GM18907 (cell line): ENCODE results near the gene CACNA1C.
"Not testable (repeated sequence)": the region's sequence is repeated elsewhere in the genome, so short reads cannot be mapped to it uniquely, and the experiment has no call there.

Experiments used
- ATAC-seq: cut with Tn5 transposase; IDR thresholded peaks from one replicate; pipeline ENCODE4 v1.9.1; 2021; ENCODE audit warnings: mild to moderate bottlenecking, moderate library complexity; ENCODE audit not compliant: unreplicated experiment

CACNA1C gene

DNA sequence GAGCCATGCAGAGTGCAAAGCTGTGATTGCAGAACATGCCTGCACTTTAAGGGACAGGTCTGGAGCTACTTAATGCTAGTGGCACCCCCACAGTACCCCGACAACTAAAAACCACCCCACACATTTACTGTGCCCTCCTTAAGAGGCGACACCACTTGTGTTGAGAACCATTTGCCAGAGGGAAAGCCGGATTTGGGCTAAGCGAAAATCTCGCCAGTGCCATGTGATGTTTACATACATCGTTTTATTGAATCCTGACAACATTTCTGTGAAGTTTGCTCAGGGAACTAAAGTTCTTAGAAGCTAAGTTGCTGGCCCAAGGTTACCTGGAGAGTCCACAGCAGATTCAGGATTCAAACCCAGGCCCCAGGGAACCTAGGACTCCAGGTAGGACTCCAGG, 623.0 kb downstream of the CACNA1C start:
- ATAC-seq: no peak

DNA sequence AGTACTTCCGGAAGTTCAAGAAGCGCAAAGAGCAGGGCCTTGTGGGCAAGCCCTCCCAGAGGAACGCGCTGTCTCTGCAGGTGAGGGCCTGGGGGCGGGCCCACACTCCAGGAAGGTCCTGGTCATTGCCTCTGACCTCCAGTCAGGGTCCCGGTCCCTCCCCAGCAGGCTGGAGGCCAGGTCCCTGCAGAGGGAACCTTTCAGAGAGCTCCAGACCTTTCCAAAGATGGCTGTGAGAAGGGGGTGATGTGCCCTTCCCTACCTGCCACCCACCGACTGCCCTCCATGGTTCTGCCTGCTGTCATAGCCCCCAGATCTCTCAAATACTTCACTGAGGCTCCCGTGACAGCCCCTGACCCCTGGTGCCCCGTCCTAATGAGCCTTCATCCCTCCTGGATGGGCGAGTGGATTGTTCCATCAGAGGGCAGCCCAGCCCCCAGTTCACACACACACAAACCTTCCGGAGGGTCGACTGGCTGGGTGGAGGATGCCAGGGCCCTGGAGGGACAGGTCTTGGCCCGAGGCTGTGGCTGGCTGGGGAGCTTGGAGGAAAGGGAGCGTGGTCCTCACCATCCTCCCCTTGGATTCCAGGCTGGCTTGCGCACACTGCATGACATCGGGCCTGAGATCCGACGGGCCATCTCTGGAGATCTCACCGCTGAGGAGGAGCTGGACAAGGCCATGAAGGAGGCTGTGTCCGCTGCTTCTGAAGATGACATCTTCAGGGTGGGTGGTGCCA, 624.5 kb downstream of the CACNA1C start:
- ATAC-seq: no peak

DNA sequence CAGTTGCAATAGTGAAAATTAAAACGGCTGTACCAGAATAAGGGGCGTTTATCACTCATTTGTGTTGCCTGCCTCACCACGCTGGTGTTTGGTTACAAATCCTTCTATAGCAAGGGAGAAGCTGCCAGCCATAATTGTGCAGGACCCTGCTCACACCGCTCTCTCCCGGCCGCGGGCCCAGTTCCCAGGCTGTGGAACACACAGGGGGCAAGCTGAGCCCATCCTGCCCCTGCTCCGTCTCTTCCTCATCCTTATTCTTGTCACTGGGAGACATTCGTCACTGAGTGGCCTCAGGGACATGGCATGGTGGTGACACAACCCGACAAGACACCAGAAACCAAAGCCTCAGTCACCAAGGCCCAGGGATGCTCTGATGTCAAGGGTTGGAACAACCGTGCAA, 625.6 kb downstream of the CACNA1C start:
- no peak for ATAC-seq

DNA sequence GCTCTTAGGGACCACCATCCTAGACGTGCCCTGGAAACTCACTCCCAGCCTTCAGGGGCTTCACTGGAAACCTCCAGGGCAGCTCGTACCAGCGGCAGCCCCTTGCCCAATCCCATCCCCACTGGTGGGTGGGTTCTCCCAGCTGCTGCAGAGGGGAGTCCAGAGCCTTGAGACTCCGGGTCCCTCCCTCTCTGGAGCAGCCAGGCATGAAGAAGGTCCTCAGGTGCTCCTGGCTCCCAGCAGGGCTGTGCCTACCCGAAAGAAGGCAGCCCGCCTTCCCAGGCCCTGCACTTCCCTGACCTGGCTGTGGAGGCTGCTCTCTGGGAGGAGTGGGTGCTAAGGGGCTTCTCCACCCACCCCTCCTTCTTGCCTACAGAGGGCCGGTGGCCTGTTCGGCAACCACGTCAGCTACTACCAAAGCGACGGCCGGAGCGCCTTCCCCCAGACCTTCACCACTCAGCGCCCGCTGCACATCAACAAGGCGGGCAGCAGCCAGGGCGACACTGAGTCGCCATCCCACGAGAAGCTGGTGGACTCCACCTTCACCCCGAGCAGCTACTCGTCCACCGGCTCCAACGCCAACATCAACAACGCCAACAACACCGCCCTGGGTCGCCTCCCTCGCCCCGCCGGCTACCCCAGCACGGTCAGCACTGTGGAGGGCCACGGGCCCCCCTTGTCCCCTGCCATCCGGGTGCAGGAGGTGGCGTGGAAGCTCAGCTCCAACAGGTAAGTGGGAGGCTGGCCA, 626.5 kb downstream of the CACNA1C start:
- ATAC-seq: no peak

DNA sequence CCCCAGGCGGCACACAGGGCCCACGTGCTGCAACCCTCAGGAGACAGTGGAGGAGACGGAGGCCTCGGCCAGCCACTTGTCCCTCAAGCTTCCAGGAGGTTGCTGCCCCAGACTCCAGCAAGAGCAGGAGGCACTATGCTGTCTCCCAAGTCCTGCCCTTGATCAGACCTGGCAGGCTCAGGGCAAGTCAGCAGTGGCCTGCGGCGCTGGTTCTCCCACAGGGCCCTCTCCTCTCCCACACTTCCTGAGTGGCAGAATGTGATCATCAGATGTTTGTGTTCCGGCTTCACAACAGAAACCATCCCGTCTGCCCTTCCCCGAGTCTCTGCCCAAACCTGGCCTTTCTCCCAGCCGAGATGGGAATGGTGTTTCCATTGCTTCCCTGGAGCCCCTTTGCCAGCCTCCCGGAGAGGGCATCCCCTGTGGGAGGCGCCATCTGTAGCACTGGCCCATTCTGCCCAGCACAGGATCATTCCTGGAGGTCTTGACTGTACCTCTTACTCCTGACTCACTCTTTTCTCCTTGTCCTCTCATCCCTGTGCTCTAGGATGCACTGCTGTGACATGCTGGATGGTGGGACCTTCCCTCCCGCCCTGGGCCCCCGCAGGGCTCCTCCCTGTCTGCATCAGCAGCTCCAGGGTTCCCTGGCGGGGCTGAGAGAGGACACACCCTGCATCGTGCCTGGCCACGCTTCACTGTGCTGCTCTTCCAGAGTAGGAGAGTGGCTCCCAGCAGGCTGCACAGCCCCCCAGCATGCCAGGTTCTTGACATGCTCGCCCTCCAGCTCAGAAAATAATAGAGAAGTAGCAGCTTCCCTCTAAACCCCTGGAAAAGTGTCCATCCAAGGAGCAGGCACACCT, 627.3 kb downstream of the CACNA1C start:
- no peak for ATAC-seq

DNA sequence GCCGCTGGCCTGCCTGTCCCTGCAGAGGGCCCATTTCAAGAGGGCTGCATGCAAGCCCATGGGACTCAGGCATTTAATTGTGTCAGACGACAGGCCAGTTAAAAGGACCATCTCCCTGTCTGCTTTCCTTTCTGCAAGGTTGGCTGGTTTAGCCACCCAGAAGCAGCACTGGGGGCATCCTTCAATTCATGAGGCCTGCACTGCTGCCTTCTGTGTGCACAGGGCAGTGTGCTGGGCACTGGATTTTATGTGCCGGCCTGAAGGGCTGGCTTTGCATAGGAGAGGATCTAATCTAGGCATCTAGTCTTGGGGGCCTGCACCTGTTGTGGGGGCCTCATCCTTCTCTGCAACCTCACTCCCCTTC, 627.9 kb downstream of the CACNA1C start:
- no peak for ATAC-seq

DNA sequence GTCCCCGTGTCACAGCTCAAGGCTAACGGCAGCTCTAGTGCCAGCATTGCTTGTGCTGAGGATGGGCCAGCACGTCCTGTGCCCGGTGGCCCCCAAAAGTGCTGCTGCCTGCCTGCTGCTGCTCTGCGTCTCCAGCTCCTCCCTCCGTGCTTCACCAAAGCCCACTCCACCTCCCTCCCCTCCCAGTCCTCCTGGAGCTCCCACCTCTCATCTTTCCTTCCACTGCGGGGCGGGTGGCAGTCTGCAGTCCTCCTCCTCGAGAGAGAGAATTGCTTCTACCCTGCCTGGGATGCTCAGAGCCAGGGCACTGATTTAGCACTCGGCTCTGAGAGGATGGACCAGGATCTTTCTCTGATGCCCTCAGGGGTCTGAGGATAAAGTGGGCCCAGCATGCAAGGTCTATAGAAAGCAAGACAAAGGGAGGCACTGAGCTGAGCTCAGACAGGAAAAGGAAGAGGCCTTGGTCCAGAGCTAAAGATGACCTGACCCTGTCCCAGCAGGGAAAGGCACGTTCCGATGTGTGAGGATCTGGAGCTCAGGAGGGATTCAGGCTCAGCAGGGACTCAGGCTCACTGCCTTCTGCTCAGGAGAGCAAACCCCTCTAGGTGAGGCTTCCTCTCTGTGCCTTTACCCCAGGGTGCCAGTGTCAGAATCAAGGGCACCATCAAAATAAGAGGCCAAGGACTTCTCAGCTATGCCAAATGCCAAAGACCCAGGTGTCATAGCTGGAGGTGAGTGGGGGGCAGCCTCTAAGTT, 628.8 kb downstream of the CACNA1C start:
- ATAC-seq: no peak

DNA sequence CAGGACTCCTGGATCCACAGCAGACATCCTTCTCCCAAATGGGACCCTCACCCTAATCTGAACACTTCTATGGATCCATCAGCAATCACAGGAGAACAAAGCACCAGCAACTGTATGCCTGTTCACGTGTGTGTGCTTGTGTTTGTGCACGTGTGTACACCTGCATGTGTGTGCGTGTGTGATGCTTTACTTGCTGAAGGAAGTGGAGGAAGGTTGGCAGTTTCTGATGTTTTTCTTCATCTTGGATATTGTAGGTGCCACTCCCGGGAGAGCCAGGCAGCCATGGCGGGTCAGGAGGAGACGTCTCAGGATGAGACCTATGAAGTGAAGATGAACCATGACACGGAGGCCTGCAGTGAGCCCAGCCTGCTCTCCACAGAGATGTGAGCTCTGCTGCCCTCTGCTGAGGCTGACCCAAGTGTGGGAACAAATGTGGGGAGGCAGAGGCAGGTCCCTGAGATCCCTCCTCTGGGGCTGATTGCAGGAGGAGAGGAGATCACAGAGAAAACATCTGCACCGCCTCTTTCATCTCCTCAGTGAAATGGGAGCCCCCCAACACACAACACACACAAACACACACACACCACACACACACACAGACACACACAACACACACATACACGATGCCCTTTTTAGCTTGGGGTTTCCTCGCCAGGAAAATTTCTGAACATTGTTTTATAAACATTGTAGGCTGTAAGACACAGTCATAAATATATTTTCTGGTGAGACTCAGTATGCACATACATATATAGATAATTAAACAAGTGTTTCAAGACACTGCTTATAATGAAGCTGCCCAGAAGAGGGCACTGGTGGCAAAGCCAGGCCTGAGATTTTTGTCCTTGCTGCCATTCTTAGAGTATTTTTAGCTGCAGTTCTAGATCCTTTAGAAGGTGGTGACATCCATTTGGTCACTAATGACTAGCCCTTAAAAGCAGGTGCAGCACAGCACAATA, 629.8 kb downstream of the CACNA1C start:
- no peak for ATAC-seq

DNA sequence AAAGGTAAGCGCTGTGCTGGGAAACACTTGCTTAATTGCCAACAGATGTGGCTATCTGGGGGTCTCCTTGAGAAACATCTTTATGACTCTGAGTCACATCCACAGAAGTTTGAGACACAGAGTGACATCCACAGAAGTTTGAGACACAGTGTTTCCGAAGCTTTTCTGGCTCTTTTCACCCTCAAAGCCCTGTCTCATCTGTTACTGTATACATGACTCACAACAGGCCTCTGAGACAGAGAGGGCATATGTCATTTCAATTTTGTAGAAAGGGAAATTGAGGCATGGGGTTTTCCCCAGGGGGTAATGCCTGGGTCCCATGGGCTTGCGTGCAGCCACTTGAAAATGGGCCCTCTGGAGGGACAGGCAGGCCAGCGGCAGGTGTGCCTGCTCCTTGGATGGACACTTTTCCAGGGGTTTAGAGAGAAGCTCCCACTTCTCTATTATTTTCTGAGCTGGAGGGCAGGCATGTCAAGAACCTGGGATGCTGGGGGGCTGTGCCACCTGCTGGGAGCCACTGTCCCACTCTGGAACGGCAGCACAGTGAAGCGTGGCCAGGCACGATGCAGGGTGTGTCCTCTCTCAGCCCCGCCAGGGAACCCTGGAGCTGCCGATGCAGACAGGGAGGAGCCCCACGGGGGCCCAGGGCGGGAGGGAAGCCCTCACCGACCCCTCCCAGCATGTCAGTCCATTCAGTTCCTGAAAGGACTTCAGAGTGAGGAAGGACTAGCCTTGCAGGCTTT, 630.7 kb downstream of the CACNA1C start:
- ATAC-seq: no peak

DNA sequence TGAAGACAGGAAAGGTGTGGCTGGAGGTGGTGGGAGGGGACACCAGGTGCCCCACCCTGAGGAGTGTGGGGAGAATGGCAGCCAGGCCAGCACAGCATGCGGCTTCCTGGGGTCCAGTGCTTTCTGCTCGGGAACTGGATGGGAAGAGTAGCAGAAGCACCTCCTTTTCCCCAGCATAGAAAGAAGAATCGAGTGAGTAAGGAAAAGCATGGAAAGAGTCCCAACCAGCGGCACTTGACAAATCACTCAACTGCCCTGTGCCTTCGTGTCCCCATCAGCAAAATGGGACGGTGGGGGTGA, 631.2 kb downstream of the CACNA1C start:
- ATAC-seq: not testable (repeated sequence)

DNA sequence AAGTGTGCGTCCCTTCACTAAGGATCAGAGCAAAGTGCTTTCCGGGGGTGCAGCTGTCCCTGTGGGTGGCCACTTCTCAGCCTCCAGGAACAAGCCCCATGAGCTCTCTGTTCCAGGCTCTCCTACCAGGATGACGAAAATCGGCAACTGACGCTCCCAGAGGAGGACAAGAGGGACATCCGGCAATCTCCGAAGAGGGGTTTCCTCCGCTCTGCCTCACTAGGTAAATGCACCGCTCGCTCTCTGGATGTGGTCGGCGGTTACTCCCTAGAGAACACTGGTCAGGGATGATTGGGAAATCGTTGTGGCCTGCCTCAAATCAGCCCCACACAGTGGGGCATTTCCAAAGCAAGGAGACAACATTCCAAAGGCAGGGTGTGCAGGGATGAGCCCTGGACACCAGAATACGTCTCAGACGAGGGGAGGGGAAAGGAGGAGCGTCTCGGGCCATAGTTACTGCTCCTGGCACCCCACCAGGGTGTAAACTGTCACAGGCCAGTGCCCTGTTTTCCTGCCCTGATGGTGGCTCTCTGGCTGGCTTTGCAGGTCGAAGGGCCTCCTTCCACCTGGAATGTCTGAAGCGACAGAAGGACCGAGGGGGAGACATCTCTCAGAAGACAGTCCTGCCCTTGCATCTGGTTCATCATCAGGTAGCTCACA, 633.0 kb downstream of the CACNA1C start:
- ATAC-seq: not testable (repeated sequence)

DNA sequence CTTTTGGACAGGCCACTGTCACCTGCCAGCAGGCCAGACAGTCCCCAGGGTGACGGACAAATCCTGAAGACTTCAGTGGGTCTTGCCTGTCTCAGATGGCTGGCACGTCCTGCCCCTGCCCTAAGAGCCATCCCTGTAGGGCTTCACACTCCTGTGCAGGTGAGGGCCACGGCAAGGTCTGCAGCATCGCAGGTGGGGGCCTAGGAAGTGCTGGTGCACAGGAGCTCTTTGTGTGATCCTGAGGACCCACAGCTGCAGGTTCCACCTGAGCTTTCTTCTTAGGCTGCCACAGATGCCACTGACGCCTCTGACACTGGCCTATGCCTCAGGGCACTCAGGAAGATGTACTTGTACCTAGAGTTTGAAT, 633.5 kb downstream of the CACNA1C start:
- ATAC-seq: no peak

DNA sequence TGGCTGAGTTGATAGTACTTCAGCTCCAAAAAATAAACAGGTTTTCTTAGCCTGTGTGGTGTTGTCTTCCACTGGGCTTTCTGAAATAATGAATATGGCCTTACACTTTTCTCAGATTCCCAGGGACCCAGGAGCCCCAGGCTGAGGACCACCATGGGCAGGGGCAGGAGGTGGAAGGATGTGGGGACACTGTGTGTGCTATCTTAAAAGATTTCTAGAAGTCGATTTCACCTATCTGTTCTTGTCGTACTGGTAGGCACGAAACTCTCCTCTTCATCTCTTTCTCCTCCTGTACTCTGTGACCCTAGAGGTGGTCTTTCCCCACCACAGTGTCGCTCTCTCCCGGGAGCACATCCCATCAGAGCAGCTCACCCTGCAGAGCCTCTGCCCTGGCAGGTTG, 634.3 kb downstream of the CACNA1C start:
- no peak for ATAC-seq

DNA sequence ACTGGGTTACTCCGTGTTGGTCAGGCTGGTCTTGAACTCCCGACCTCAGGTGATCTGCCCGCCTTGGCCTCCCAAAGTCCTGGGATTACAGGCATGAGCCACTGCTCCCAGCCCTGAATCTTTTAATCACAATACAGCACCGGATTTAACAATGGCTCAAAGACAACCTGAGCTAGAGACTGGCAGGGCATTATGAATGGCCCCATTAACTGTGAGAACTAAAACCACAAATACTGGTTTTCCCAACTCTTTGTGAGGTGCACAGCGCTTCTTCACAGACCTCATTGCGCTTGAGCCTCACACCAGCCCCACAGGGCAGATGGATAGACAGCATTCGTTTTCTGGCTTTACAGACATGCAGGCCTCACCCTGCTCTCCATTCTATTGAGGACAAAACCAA, 634.9 kb downstream of the CACNA1C start:
- ATAC-seq: no peak

DNA sequence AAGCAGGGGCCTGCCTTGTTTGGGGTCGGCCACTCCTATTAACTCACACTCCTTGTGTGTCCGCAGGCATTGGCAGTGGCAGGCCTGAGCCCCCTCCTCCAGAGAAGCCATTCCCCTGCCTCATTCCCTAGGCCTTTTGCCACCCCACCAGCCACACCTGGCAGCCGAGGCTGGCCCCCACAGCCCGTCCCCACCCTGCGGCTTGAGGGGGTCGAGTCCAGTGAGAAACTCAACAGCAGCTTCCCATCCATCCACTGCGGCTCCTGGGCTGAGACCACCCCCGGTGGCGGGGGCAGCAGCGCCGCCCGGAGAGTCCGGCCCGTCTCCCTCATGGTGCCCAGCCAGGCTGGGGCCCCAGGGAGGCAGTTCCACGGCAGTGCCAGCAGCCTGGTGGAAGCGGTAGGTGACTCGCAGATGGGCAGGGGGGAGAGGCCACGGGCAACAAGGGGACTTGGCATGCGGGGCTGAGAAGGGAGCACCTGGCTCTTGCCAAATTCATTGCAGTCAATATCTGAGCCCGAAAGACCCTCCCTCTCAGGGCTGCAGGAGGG, 635.7 kb downstream of the CACNA1C start:
- ATAC-seq: no peak

DNA sequence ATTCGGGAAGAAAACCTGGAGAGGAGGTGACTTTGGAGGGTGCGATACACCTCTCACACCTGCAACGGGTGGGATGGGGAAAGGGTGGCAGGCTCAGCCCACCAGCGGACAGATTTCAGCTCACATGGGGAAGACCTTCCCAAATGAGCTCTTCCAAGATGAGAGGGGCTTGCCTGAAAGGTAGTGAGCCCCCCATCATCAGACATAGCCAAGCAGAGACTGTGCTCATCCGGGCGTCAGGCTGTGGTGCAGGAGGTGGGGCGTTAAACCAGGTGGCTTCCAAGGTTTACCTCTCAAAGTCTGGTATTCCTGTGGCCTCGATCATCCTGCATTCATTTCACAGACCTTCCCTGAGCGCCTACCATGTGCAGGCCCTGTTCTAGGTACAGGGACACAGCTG, 636.6 kb downstream of the CACNA1C start:
- no peak for ATAC-seq

DNA sequence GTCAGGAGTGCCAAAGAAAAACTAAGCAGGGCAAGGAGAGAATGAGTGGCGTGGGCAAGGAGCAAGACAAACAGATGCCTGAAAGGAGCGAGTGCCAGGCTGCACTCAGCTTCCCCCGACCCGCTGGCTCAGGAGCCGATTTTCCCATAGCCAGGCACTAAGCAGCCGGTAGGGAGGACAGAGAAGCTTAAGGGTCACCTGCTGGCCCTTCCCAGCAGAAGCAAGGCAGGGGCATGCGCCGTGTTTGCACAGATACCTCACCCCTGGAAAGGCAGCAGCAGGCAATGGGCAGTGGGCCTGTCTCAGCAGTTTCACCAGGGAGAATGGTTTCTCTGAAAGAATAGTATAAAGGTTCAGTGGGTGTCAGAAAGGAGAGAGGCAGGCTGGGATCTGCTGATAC, 637.1 kb downstream of the CACNA1C start:
- no peak for ATAC-seq

DNA sequence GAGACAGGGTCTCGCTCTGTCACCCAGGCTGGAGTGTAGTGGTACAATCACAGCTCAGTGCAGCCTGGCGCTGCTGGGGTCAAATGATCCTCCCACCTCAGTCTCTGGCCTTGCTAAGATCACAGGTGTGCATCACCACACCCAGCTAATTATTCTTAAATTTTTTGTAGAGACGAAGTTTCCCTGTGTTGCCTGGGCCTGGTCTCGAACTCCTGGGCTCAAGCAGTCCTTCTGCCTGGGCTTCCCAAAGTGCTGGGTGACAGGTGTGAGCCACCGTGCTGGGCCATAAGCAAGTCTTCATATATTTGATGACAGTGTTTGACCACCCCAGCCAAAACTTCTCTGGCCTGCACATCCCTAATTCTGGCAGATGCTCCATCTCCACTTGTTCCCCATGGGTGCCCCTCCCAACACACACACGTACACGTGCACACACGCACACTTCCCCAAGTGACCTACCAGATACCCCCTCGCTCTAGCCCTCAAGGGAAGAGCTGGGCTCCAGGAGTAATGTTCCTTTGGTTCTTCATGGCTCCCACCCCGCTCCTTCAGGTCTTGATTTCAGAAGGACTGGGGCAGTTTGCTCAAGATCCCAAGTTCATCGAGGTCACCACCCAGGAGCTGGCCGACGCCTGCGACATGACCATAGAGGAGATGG, 637.7 kb downstream of the CACNA1C start:
- no peak for ATAC-seq
